Measurements from ENCODE around the gene CTAG1A.

CTAG1A gene

GRCh38 chrX:154592505-154592904 is 7.6 kb downstream of the CTAG1A start:
- H3K4me1 ChIP-seq (ENCODE audit: control insufficient read depth, low read length) = no peaks in the 10 kb centered on the region
- no peaks in the 10 kb centered on the region for H3K9me3 ChIP-seq (ENCODE audit: control insufficient read depth, insufficient read depth, low read length)
- H4K20me1 ChIP-seq (ENCODE audit: control insufficient read depth, insufficient read depth, low read depth, low read length) = no peaks in the 10 kb centered on the region
- H3K27ac ChIP-seq (ENCODE audit: low read depth, low read length) = no peak overlapping the region
- TF ChIP-seq CTCF (IDR thresholded peaks at IDR 0.05; ENCODE audit: low read depth, low read length, poor library complexity, severe bottlenecking) (no peak), EZH2phosphoT487 (IDR thresholded peaks at IDR 0.05; ENCODE audit: borderline replicate concordance, low read length) (no peak)
- no peaks in the 10 kb centered on the region for H3K79me2 ChIP-seq (ENCODE audit: control insufficient read depth, low read length)
- no peaks in the 10 kb centered on the region for H3K36me3 ChIP-seq (ENCODE audit: control insufficient read depth, low read length)
- H3K4me3 ChIP-seq (ENCODE audit: low read length) = no peak overlapping the region
- no peaks in the 10 kb centered on the region for H3F3A ChIP-seq (ENCODE audit: control insufficient read depth, insufficient read depth)
- no peak overlapping the region for H3K4me2 ChIP-seq (ENCODE audit: low read length)
- H3K9me2 ChIP-seq (replicated peaks; ENCODE audit: control insufficient read depth, low read length) = no peaks in the 10 kb centered on the region
- no peaks in the 10 kb centered on the region for H3K27me3 ChIP-seq (ENCODE audit: control insufficient read depth, low read length)

GRCh38 chrX:154593201-154593600 is 8.3 kb downstream of the CTAG1A start:
- TF ChIP-seq CTCF (IDR thresholded peaks at IDR 0.05; ENCODE audit: low read depth, low read length, poor library complexity, severe bottlenecking) (no peak), EZH2phosphoT487 (IDR thresholded peaks at IDR 0.05; ENCODE audit: borderline replicate concordance, low read length) (no peak)
- Histone ChIP-seq H3K9me2 (replicated peaks; ENCODE audit: control insufficient read depth, low read length) (no peaks in the 10 kb centered on the region), H3K4me1 (ENCODE audit: control insufficient read depth, low read length) (no peaks in the 10 kb centered on the region), H3K9me3 (ENCODE audit: control insufficient read depth, insufficient read depth, low read length) (no peaks in the 10 kb centered on the region), H3K36me3 (ENCODE audit: control insufficient read depth, low read length) (no peaks in the 10 kb centered on the region), H3K4me2 (ENCODE audit: low read length) (no peak overlapping the region), H3K4me3 (ENCODE audit: low read length) (no peak overlapping the region), H3K27ac (ENCODE audit: low read depth, low read length) (no peak overlapping the region), H4K20me1 (ENCODE audit: control insufficient read depth, insufficient read depth, low read depth, low read length) (no peaks in the 10 kb centered on the region), H3F3A (ENCODE audit: control insufficient read depth, insufficient read depth) (no peaks in the 10 kb centered on the region), H3K27me3 (ENCODE audit: control insufficient read depth, low read length) (no peaks in the 10 kb centered on the region), H3K79me2 (ENCODE audit: control insufficient read depth, low read length) (no peaks in the 10 kb centered on the region)

GRCh38 chrX:154594491-154594890 is 9.6 kb downstream of the CTAG1A start:
- H3F3A ChIP-seq (ENCODE audit: control insufficient read depth, insufficient read depth) = no peaks in the 10 kb centered on the region
- no peak overlapping the region for H3K4me3 ChIP-seq (ENCODE audit: low read length)
- no peaks in the 10 kb centered on the region for H4K20me1 ChIP-seq (ENCODE audit: control insufficient read depth, insufficient read depth, low read depth, low read length)
- TF ChIP-seq EZH2phosphoT487 (IDR thresholded peaks at IDR 0.05; ENCODE audit: borderline replicate concordance, low read length) = no peak
- no peak for TF ChIP-seq CTCF (IDR thresholded peaks at IDR 0.05; ENCODE audit: low read depth, low read length, poor library complexity, severe bottlenecking)
- H3K79me2 ChIP-seq (ENCODE audit: control insufficient read depth, low read length) = no peaks in the 10 kb centered on the region
- no peaks in the 10 kb centered on the region for H3K4me1 ChIP-seq (ENCODE audit: control insufficient read depth, low read length)
- no peaks in the 10 kb centered on the region for H3K36me3 ChIP-seq (ENCODE audit: control insufficient read depth, low read length)
- H3K4me2 ChIP-seq (ENCODE audit: low read length) = no peak overlapping the region
- no peaks in the 10 kb centered on the region for H3K27me3 ChIP-seq (ENCODE audit: control insufficient read depth, low read length)
- H3K9me3 ChIP-seq (ENCODE audit: control insufficient read depth, insufficient read depth, low read length) = no peaks in the 10 kb centered on the region
- no peak overlapping the region for H3K27ac ChIP-seq (ENCODE audit: low read depth, low read length)
- H3K9me2 ChIP-seq (replicated peaks; ENCODE audit: control insufficient read depth, low read length) = no peaks in the 10 kb centered on the region
